ENCODE data around the gene TELO2.

The TELO2 gene

GRCh38 chr16:1469693-1470201 lies 23.4 kb upstream of the TELO2 start:
- no peak for DNase-seq
- Histone ChIP-seq H3K4ac (ENCODE audit: low read depth in 1 of 2, low read length in 2 of 2) (no peak overlapping the region), H2BK15ac (ENCODE audit: low read depth, poor library complexity, severe bottlenecking) (peak overlapping the region; percentile 13), H3K27me3 (ENCODE audit: control insufficient read depth in 1 of 2, insufficient read depth in 1 of 2, low read length in 2 of 2) (no peaks in the 10 kb centered on the region), H3K14ac (ENCODE audit: low read length in 2 of 2) (no peak overlapping the region), H2BK12ac (ENCODE audit: low read length in 2 of 2) (peak overlapping the region in 1 of 2 experiments; percentile 25), H3K18ac (ENCODE audit: low read depth in 1 of 2, low read length in 2 of 2) (no peak overlapping the region), H2AFZ (ENCODE audit: low read depth, low read length) (no peak overlapping the region), H4K91ac (ENCODE audit: low read length) (no peak overlapping the region), H3K79me1 (replicated peaks; ENCODE audit: low read length, poor library complexity, severe bottlenecking) (peaks cover 55% of the 10 kb centered on the region), H3K9ac (ENCODE audit: low read length) (peak overlapping the region; percentile 55), H2BK120ac (ENCODE audit: low read depth, low read length) (no peak overlapping the region), H3K9me3 (ENCODE audit: control insufficient read depth, low read length) (no peaks in the 10 kb centered on the region), H3K4me3 (ENCODE audit: insufficient read depth in 1 of 2, low read depth in 1 of 2, low read length in 2 of 2) (no peak overlapping the region), H2BK5ac (ENCODE audit: low read depth, low read length, poor library complexity, severe bottlenecking) (no peak overlapping the region), H3K23ac (ENCODE audit: low read length in 2 of 2) (no peak overlapping the region), H3K4me2 (ENCODE audit: low read length, poor library complexity, severe bottlenecking) (no peak overlapping the region), H4K8ac (ENCODE audit: low read length) (no peak overlapping the region), H3K27ac (ENCODE audit: low read length, poor library complexity, severe bottlenecking) (no peak overlapping the region), H3K36me3 (ENCODE audit: control insufficient read depth in 1 of 2, insufficient read depth in 2 of 2, low read depth in 1 of 2, low read length in 2 of 2) (peaks cover 4 to 35% of the 10 kb centered on the region in 2 experiments), H3K4me1 (ENCODE audit: control insufficient read depth, insufficient read depth, low read depth, low read length) (peaks cover 41% of the 10 kb centered on the region), H2AK5ac (ENCODE audit: low read length, severe bottlenecking) (no peak overlapping the region)
- 94% methylated on average over 20 of the region's 20 CpGs for WGBS

GRCh38 chr16:1470481-1471251 lies 22.5 kb upstream of the TELO2 start:
- peak overlapping the region in 1 of 2 experiments; percentile 45 for H3K4me3 ChIP-seq (ENCODE audit: insufficient read depth in 1 of 2, low read depth in 1 of 2, low read length in 2 of 2)
- peak overlapping the region; percentile 45 for H4K8ac ChIP-seq (ENCODE audit: low read length)
- 66% methylated on average over 14 of the region's 14 CpGs for WGBS
- no peaks in the 10 kb centered on the region for H3K9me3 ChIP-seq (ENCODE audit: control insufficient read depth, low read length)
- H2BK5ac ChIP-seq (ENCODE audit: low read depth, low read length, poor library complexity, severe bottlenecking): no peak overlapping the region
- H3K14ac ChIP-seq (ENCODE audit: low read length in 2 of 2): peak overlapping the region in 1 of 2 experiments; percentile 48
- H3K36me3 ChIP-seq (ENCODE audit: control insufficient read depth in 1 of 2, insufficient read depth in 2 of 2, low read depth in 1 of 2, low read length in 2 of 2): peaks cover 4 to 25% of the 10 kb centered on the region in 2 experiments
- H3K27ac ChIP-seq (ENCODE audit: low read length, poor library complexity, severe bottlenecking): no peak overlapping the region
- peak overlapping the region in 1 of 2 experiments; percentile 46 for H3K23ac ChIP-seq (ENCODE audit: low read length in 2 of 2)
- H3K79me1 ChIP-seq (replicated peaks; ENCODE audit: low read length, poor library complexity, severe bottlenecking): peaks cover 54% of the 10 kb centered on the region
- peak overlapping the region; percentile 9 to 71 for H2BK12ac ChIP-seq (ENCODE audit: low read length in 2 of 2)
- DNase-seq: peak; percentile 68
- H3K9ac ChIP-seq (ENCODE audit: low read length): peak overlapping the region; percentile 55
- peaks cover 46% of the 10 kb centered on the region for H3K4me1 ChIP-seq (ENCODE audit: control insufficient read depth, insufficient read depth, low read depth, low read length)
- H2BK120ac ChIP-seq (ENCODE audit: low read depth, low read length): no peak overlapping the region
- H3K27me3 ChIP-seq (ENCODE audit: control insufficient read depth in 1 of 2, insufficient read depth in 1 of 2, low read length in 2 of 2): no peaks in the 10 kb centered on the region
- no peak overlapping the region for H2AK5ac ChIP-seq (ENCODE audit: low read length, severe bottlenecking)
- peak overlapping the region; percentile 57 for H4K91ac ChIP-seq (ENCODE audit: low read length)
- no peak overlapping the region for H2BK15ac ChIP-seq (ENCODE audit: low read depth, poor library complexity, severe bottlenecking)
- H3K18ac ChIP-seq (ENCODE audit: low read depth in 1 of 2, low read length in 2 of 2): peak overlapping the region in 1 of 2 experiments; percentile 49
- H3K4ac ChIP-seq (ENCODE audit: low read depth in 1 of 2, low read length in 2 of 2): peak overlapping the region; percentile 42 to 52
- H3K4me2 ChIP-seq (ENCODE audit: low read length, poor library complexity, severe bottlenecking): no peak overlapping the region
- no peak overlapping the region for H2AFZ ChIP-seq (ENCODE audit: low read depth, low read length)

GRCh38 chr16:1471569-1472194 lies 21.5 kb upstream of the TELO2 start:
- H3K9me3 ChIP-seq (ENCODE audit: control insufficient read depth, low read length): no peaks in the 10 kb centered on the region
- H2AK5ac ChIP-seq (ENCODE audit: low read length, severe bottlenecking): no peak overlapping the region
- H3K79me1 ChIP-seq (replicated peaks; ENCODE audit: low read length, poor library complexity, severe bottlenecking): peaks cover 48% of the 10 kb centered on the region
- H2BK15ac ChIP-seq (ENCODE audit: low read depth, poor library complexity, severe bottlenecking): no peak overlapping the region
- no peak overlapping the region for H3K4ac ChIP-seq (ENCODE audit: low read depth in 1 of 2, low read length in 2 of 2)
- 92% methylated on average over 25 of the region's 26 CpGs for WGBS
- H4K8ac ChIP-seq (ENCODE audit: low read length): no peak overlapping the region
- no peak overlapping the region for H2AFZ ChIP-seq (ENCODE audit: low read depth, low read length)
- no peak overlapping the region for H2BK120ac ChIP-seq (ENCODE audit: low read depth, low read length)
- H3K18ac ChIP-seq (ENCODE audit: low read depth in 1 of 2, low read length in 2 of 2): no peak overlapping the region
- peak overlapping the region; percentile 3 for H4K91ac ChIP-seq (ENCODE audit: low read length)
- H3K4me3 ChIP-seq (ENCODE audit: insufficient read depth in 1 of 2, low read depth in 1 of 2, low read length in 2 of 2): peak overlapping the region in 1 of 2 experiments; percentile 45
- DNase-seq: no peak
- no peak overlapping the region for H3K4me2 ChIP-seq (ENCODE audit: low read length, poor library complexity, severe bottlenecking)
- H3K36me3 ChIP-seq (ENCODE audit: control insufficient read depth in 1 of 2, insufficient read depth in 2 of 2, low read depth in 1 of 2, low read length in 2 of 2): peaks cover 4 to 20% of the 10 kb centered on the region in 2 experiments
- no peak overlapping the region for H2BK5ac ChIP-seq (ENCODE audit: low read depth, low read length, poor library complexity, severe bottlenecking)
- H3K9ac ChIP-seq (ENCODE audit: low read length): peak overlapping the region; percentile 55
- H3K23ac ChIP-seq (ENCODE audit: low read length in 2 of 2): no peak overlapping the region
- H3K27ac ChIP-seq (ENCODE audit: low read length, poor library complexity, severe bottlenecking): no peak overlapping the region
- H3K4me1 ChIP-seq (ENCODE audit: control insufficient read depth, insufficient read depth, low read depth, low read length): peaks cover 47% of the 10 kb centered on the region
- H2BK12ac ChIP-seq (ENCODE audit: low read length in 2 of 2): no peak overlapping the region
- H3K14ac ChIP-seq (ENCODE audit: low read length in 2 of 2): no peak overlapping the region
- no peaks in the 10 kb centered on the region for H3K27me3 ChIP-seq (ENCODE audit: control insufficient read depth in 1 of 2, insufficient read depth in 1 of 2, low read length in 2 of 2)

- no peak overlapping the region for H3K4ac ChIP-seq (ENCODE audit: low read depth in 1 of 2, low read length in 2 of 2)
- no peak overlapping the region for H2BK120ac ChIP-seq (ENCODE audit: low read depth, low read length)
- no peak overlapping the region for H2AK5ac ChIP-seq (ENCODE audit: low read length, severe bottlenecking)
- peak overlapping the region in 1 of 2 experiments; percentile 47 for H3K4me3 ChIP-seq (ENCODE audit: insufficient read depth in 1 of 2, low read depth in 1 of 2, low read length in 2 of 2)
- no peak overlapping the region for H3K27ac ChIP-seq (ENCODE audit: low read length, poor library complexity, severe bottlenecking)
- H2BK15ac ChIP-seq (ENCODE audit: low read depth, poor library complexity, severe bottlenecking): no peak overlapping the region
- H3K36me3 ChIP-seq (ENCODE audit: control insufficient read depth in 1 of 2, insufficient read depth in 2 of 2, low read depth in 1 of 2, low read length in 2 of 2): peaks cover 4 to 15% of the 10 kb centered on the region in 2 experiments
- peaks cover 38% of the 10 kb centered on the region for H3K79me1 ChIP-seq (replicated peaks; ENCODE audit: low read length, poor library complexity, severe bottlenecking)
- H3K23ac ChIP-seq (ENCODE audit: low read length in 2 of 2): no peak overlapping the region
- H3K9ac ChIP-seq (ENCODE audit: low read length): peak overlapping the region; percentile 49
- no peak overlapping the region for H2AFZ ChIP-seq (ENCODE audit: low read depth, low read length)
- H4K91ac ChIP-seq (ENCODE audit: low read length): no peak overlapping the region
- peaks cover 39% of the 10 kb centered on the region for H3K4me1 ChIP-seq (ENCODE audit: control insufficient read depth, insufficient read depth, low read depth, low read length)
- DNase-seq: no peak
- H3K9me3 ChIP-seq (ENCODE audit: control insufficient read depth, low read length): no peaks in the 10 kb centered on the region
- H3K14ac ChIP-seq (ENCODE audit: low read length in 2 of 2): no peak overlapping the region
- H2BK5ac ChIP-seq (ENCODE audit: low read depth, low read length, poor library complexity, severe bottlenecking): no peak overlapping the region
- no peak overlapping the region for H4K8ac ChIP-seq (ENCODE audit: low read length)
- H3K4me2 ChIP-seq (ENCODE audit: low read length, poor library complexity, severe bottlenecking): no peak overlapping the region
- WGBS: 60% methylated on average over 3 of the region's 3 CpGs
- H3K27me3 ChIP-seq (ENCODE audit: control insufficient read depth in 1 of 2, insufficient read depth in 1 of 2, low read length in 2 of 2): no peaks in the 10 kb centered on the region
- H2BK12ac ChIP-seq (ENCODE audit: low read length in 2 of 2): no peak overlapping the region
- no peak overlapping the region for H3K18ac ChIP-seq (ENCODE audit: low read depth in 1 of 2, low read length in 2 of 2)
Measured at GRCh38 chr16:1472974-1473373, 20.2 kb upstream of the TELO2 start.
